Neural progenitor cell (in vitro differentiated cells): ENCODE data around the gene ANKRD53.

Experiments used
- CTCF ChIP-seq: fragments of 200-600 bp; sonication (generic); IDR thresholded peaks from 2 replicates; pipeline ENCODE4 v1.5.1; 2017; ENCODE audit warnings: antibody characterized with exemption, mild to moderate bottlenecking
- EZH2phosphoT487 ChIP-seq: fragments of 200-600 bp; sonication (generic); IDR thresholded peaks from 2 replicates; pipeline ENCODE4 v1.6.1; 2017; ENCODE audit warnings: antibody characterized with exemption

- TF ChIP-seq EZH2phosphoT487 (no peak), CTCF (no peak)
Observed at GRCh38 chr2:70988726-70989648, 10.6 kb downstream of the ANKRD53 start.
